Activated T-helper 1 cell treated with anti-CD3 and anti-CD28 coated beads, Interleukin-2, amount 50 U/mL, for 16 hours (primary cell): ENCODE results near the gene SEMA5B.

Source experiments
- DNase-seq, 2 donors: peaks; one replicate each; pipeline ENCODE4 v3.0.0-alpha.2; 2020; ENCODE audit warnings: low read depth in 1 of 2, low spot score in 1 of 2

SEMA5B gene

GRCh38 chr3:122945230-122945629, 82.3 kb downstream of the SEMA5B start:
- no peak for DNase-seq

GRCh38 chr3:122944671-122945161, 82.8 kb downstream of the SEMA5B start:
- no peak for DNase-seq

- no peak for DNase-seq
Measured at GRCh38 chr3:122943828-122944190, 83.8 kb downstream of the SEMA5B start.

- no peak for DNase-seq
Measured at GRCh38 chr3:122942937-122943827, 84.4 kb downstream of the SEMA5B start.

- DNase-seq: no peak
Measured at GRCh38 chr3:122942239-122942638, 85.3 kb downstream of the SEMA5B start.

- no peak for DNase-seq
Measured at GRCh38 chr3:122941228-122942206, 86.0 kb downstream of the SEMA5B start.

- no peak for DNase-seq
Measured at GRCh38 chr3:122940628-122941086, 86.9 kb downstream of the SEMA5B start.

GRCh38 chr3:122938783-122939425, 88.7 kb downstream of the SEMA5B start:
- DNase-seq: no peak

GRCh38 chr3:122937745-122938144, 89.8 kb downstream of the SEMA5B start:
- DNase-seq: no peak

- DNase-seq: no peak
Measured at GRCh38 chr3:122936986-122937385, 90.6 kb downstream of the SEMA5B start.

- no peak for DNase-seq
Measured at GRCh38 chr3:122936335-122936734, 91.2 kb downstream of the SEMA5B start.

GRCh38 chr3:122934251-122934650, 93.3 kb downstream of the SEMA5B start:
- no peak for DNase-seq

- DNase-seq: no peak
Measured at GRCh38 chr3:122932251-122932967, 95.2 kb downstream of the SEMA5B start.

GRCh38 chr3:122931636-122932035, 95.9 kb downstream of the SEMA5B start:
- DNase-seq: no peak

GRCh38 chr3:122930063-122930997, 97.2 kb downstream of the SEMA5B start:
- DNase-seq: no peak

GRCh38 chr3:122929188-122930062, 98.1 kb downstream of the SEMA5B start:
- DNase-seq: no peak

GRCh38 chr3:122928396-122929187, 99.0 kb downstream of the SEMA5B start:
- no peak for DNase-seq

- DNase-seq: no peak
Measured at GRCh38 chr3:122927726-122928125, 99.8 kb downstream of the SEMA5B start.
